ENCODE measurements around the gene MAP2K6. TPM values are rescaled to one million over a fixed set of nuclear protein-coding genes. Genes with fewer than 3 reads are reported as not detected.

Gene MAP2K6
- total RNA-seq, 2 donors from 2014 or later = 4.4 to 34.6 TPM

DNA sequence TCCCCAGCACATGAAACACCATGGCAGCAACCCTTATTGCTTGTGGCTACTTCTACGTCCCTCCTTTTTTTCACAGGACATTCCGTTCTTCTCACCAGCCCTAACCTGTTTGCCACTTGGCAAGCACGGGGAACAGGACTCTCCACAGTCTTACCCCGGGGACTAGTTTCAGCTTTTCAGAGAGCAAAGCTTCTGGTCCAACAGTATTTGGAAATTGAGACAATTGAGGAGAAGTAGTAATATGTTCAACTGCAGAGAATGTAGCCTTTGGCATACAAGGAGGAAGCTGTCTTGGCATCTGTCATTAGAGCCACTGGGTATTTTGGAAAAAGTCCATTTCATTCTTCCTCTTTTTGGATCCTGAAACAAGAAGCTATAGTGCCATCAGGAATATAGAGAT, 65.7 kb downstream of the MAP2K6 start:
- WGBS, 2 donors = 87 to 97% methylated on average over 4 of the region's 4 CpGs
- TF ChIP-seq CTCF (IDR thresholded peaks at IDR 0.05) (no peak), POLR2A (IDR thresholded peaks at IDR 0.05) (no peak)
- DNase-seq = peak in 1 of 4 donors; percentile 11
- Histone ChIP-seq H3K27ac (no peak overlapping the region), H3K27me3 (no peaks in the 10 kb centered on the region), H3K36me3 (replicated peaks in 1 of 2; ENCODE audit: insufficient read depth in 1 of 2, low read depth in 2 of 2) (no peaks in the 10 kb centered on the region), H3K4me1 (peaks cover 26% of the 10 kb centered on the region), H3K9me3 (no peaks in the 10 kb centered on the region), H3K4me3 (no peak overlapping the region)
- intact Hi-C loops (cut with DNase I) = no loop called here
- no peak for ATAC-seq

DNA sequence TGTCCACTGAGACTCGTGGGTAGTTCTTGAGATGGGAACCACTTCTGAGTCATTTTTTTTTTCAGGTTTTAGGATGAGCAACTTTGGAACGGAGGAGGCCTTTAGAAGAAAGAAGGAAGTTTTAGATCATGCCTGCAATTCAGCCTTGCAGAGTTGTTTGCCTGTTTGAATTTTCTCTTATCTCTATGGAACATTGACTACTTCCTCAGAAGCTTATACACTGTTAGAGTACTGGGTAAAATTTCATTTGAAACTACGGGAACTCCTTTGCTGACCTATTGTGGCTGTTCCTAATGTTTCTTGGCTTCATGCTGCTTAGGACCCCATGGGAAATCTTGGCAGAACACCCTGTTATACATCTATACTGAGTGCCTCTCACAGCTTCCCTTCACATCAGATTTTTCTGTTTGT, 70.8 kb downstream of the MAP2K6 start:
- H3K27me3 ChIP-seq = no peaks in the 10 kb centered on the region
- no peaks in the 10 kb centered on the region for H3K36me3 ChIP-seq (replicated peaks in 1 of 2; ENCODE audit: insufficient read depth in 1 of 2, low read depth in 2 of 2)
- H3K27ac ChIP-seq = no peak overlapping the region
- WGBS, 2 donors = 25 to 46% methylated on average over 3 of the region's 3 CpGs
- DNase-seq (no peak), ATAC-seq (peak; percentile 18)
- no peak overlapping the region for H3K4me3 ChIP-seq
- intact Hi-C loops (cut with DNase I) = no loop called here
- H3K4me1 ChIP-seq = peaks cover 8% of the 10 kb centered on the region
- TF ChIP-seq POLR2A (IDR thresholded peaks at IDR 0.05) (no peak), CTCF (IDR thresholded peaks at IDR 0.05) (no peak)
- H3K9me3 ChIP-seq = no peaks in the 10 kb centered on the region

DNA sequence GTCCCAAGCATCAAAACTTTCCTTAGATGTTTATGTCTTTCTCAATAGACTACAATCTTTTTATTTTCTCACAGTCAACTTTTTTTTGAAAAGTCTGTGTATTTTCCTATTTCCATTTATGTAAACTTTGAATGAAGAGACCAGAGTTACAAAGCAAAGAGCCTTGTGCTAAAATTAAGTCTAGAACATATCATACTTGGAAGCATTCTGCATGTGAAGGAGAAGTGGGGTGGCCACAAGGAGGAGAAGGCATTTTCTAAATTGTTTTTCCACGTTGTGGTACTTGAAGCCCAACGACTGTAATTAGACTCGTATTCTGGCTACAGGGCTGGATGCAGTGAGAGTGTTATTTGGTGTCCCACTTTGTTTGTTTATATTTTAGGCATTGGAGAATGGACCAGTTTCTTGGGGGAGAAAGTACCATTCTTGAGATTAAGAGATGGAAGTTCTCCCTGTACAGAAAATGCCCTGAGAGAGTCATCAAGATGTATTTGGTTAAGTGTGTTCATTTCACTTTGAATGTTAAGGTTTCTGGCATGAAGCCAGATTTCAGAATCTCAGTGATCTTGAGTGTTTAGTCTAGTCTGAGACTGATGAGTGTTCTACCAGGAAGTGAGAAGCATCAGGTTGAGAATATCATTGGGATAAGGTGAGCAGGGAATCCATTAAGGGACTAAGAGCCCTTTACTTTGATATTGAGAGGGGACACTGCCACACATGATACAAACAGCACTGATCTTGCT, 71.6 kb downstream of the MAP2K6 start:
- TF ChIP-seq CTCF (IDR thresholded peaks at IDR 0.05) (no peak), POLR2A (IDR thresholded peaks at IDR 0.05) (no peak)
- ATAC-seq = no peak
- Histone ChIP-seq H3K4me1 (peaks cover 8% of the 10 kb centered on the region), H3K27me3 (no peaks in the 10 kb centered on the region), H3K36me3 (replicated peaks in 1 of 2; ENCODE audit: insufficient read depth in 1 of 2, low read depth in 2 of 2) (no peaks in the 10 kb centered on the region), H3K27ac (no peak overlapping the region), H3K9me3 (no peaks in the 10 kb centered on the region), H3K4me3 (no peak overlapping the region)
- intact Hi-C loops (cut with DNase I) = no loop called here
- WGBS, 2 donors = 79 to 82% methylated on average over 3 of the region's 3 CpGs
- DNase-seq = no peak

- intact Hi-C loops (cut with DNase I) = no loop called here
- ATAC-seq (no peak), DNase-seq (no peak)
- H3K27me3 ChIP-seq = no peaks in the 10 kb centered on the region
- H3K4me1 ChIP-seq = peaks cover 8% of the 10 kb centered on the region
- H3K36me3 ChIP-seq (replicated peaks in 1 of 2; ENCODE audit: insufficient read depth in 1 of 2, low read depth in 2 of 2) = no peaks in the 10 kb centered on the region
- no peak overlapping the region for H3K4me3 ChIP-seq
- H3K9me3 ChIP-seq = no peaks in the 10 kb centered on the region
- WGBS, 2 donors = 77 to 86% methylated on average over 13 of the region's 13 CpGs
- TF ChIP-seq CTCF (IDR thresholded peaks at IDR 0.05) = no peak
- no peak for TF ChIP-seq POLR2A (IDR thresholded peaks at IDR 0.05)
- no peak overlapping the region for H3K27ac ChIP-seq
Measured at GRCh38 chr17:69486779-69487637, 72.5 kb downstream of the MAP2K6 start.
